ENCODE measurements around the gene NTSR1. TPM values are rescaled to one million over a fixed set of nuclear protein-coding genes. Genes with fewer than 3 reads are reported as not detected.

The NTSR1 gene
- total and polyA plus RNA-seq, 2 of the 8 experiments (the other 6 are each of a cell fraction or from before 2014, with no cell fraction given) = 0.53 to 0.89 TPM

GRCh38 chr20:62780204-62780603 is 71.6 kb downstream of the NTSR1 start:
- Histone ChIP-seq H3K79me2 (ENCODE audit: control insufficient read depth in 1 of 2, insufficient read depth in 2 of 2, low read length in 2 of 2) (no peaks in the 10 kb centered on the region), H3K23ac (ENCODE audit: insufficient read length) (no peak overlapping the region), H2BK5ac (ENCODE audit: low read depth, low read length) (no peak overlapping the region), H4K8ac (ENCODE audit: extremely low read depth, insufficient read depth, low read length) (no peak overlapping the region), H3K56ac (replicated peaks; ENCODE audit: insufficient read length, low read depth, low read length) (no peak overlapping the region), H3K9me3 (ENCODE audit: insufficient read depth in 2 of 2, low read depth in 1 of 2, low read length in 1 of 2) (no peaks in the 10 kb centered on the region), H3K9ac (replicated peaks in 1 of 4; ENCODE audit: extremely low read depth in 1 of 4, low read depth in 3 of 4, low read length in 3 of 4) (no peak overlapping the region), H2AFZ (ENCODE audit: low read length) (no peak overlapping the region), H3K4me1 (replicated peaks in 1 of 4; ENCODE audit: control insufficient read depth in 3 of 4, insufficient read depth in 4 of 4, low read length in 3 of 4) (peaks cover 0 to 13% (median 3%) of the 10 kb centered on the region in 4 experiments; a peak in 4 of 7 replicates), H4K5ac (ENCODE audit: insufficient read length, low read depth, low read length) (no peak overlapping the region), H3K4ac (replicated peaks; ENCODE audit: insufficient read length, low read depth, low read length) (no peak overlapping the region), H2BK120ac (replicated peaks; ENCODE audit: low read depth, low read length) (no peak overlapping the region), H3K23me2 (ENCODE audit: low read depth, low read length) (no peaks in the 10 kb centered on the region), H3K36me3 (ENCODE audit: control insufficient read depth in 2 of 4, insufficient read depth in 4 of 4, low read length in 3 of 4) (no peaks in the 10 kb centered on the region), H4K91ac (replicated peaks; ENCODE audit: insufficient read length, low read length) (no peak overlapping the region), H3K4me2 (ENCODE audit: insufficient read depth in 1 of 2, low read depth in 2 of 2, low read length in 2 of 2) (no peak overlapping the region), H2BK12ac (ENCODE audit: low read depth, low read length) (no peak overlapping the region), H3K27ac (ENCODE audit: low read depth, low read length) (no peak overlapping the region), H3K79me1 (ENCODE audit: low read depth, low read length) (no peaks in the 10 kb centered on the region), H2BK15ac (ENCODE audit: low read length) (no peak overlapping the region), H2AK5ac (ENCODE audit: low read depth, low read length) (no peak overlapping the region), H3K14ac (ENCODE audit: insufficient read length) (no peak overlapping the region), H3K18ac (ENCODE audit: extremely low read depth, low read length) (no peak overlapping the region), H3K4me3 (ENCODE audit: extremely low read depth in 1 of 4, insufficient read depth in 2 of 4, low read depth in 3 of 4, low read length in 4 of 4) (no peak overlapping the region), H4K20me1 (replicated peaks in 1 of 2; ENCODE audit: control insufficient read depth in 1 of 2, insufficient read depth in 2 of 2, low read length in 2 of 2) (no peaks in the 10 kb centered on the region), H3K27me3 (replicated peaks in 1 of 4; ENCODE audit: control insufficient read depth in 3 of 4, extremely low read depth in 1 of 4, insufficient read depth in 3 of 4, low read length in 3 of 4) (no peaks in the 10 kb centered on the region), H2BK20ac (ENCODE audit: low read length) (no peak overlapping the region)
- ChIA-PET POLR2A (ENCODE audit: partially characterized antibody) (interaction anchor here (1.6 kb wide), 1 partner anchor 11 kb away, joined by 4 read pairs; no protein-coding TSS in a partner anchor), CTCF (ENCODE audit: partially characterized antibody) (interaction anchor here (0.6 to 3.4 kb wide), 12 partner anchors 9 to 665 kb away, joined by 3 to 35 read pairs (median 4); partner anchors contain the start of gene NTSR1)
- WGBS, 2 experiments (ENCODE audit: extremely low coverage in 1 of 2, insufficient coverage in 1 of 2, insufficient read length in 1 of 2, insufficient replicate concordance in 2 of 2, low coverage in 1 of 2, low lambda C conversion rate in 2 of 2, missing lambda C conversion rate in 1 of 2) = 83% methylated on average over 20 of the region's 20 CpGs; no CpG with 5 or more reads in 1 of the 2 experiments
- DNase-seq (ENCODE audit: low read depth in 1 of 2, low spot score in 2 of 2) (no peak), FAIRE-seq (no peak)
- TF ChIP-seq POLR2A (IDR thresholded peaks at IDR 0.05; ENCODE audit: control extremely low read depth in 1 of 2, low read depth in 2 of 2, low read length in 2 of 2) (no peak), HDAC6 (IDR thresholded peaks at IDR 0.05; ENCODE audit: low read depth, low read length) (no peak), GABPA (IDR thresholded peaks at IDR 0.05; ENCODE audit: borderline replicate concordance, insufficient read depth, low read length) (no peak), CHD1 (IDR thresholded peaks at IDR 0.05; ENCODE audit: low read depth, low read length) (no peak), BRCA1 (IDR thresholded peaks at IDR 0.05; ENCODE audit: low read depth, low read length) (no peak), SP4 (IDR thresholded peaks at IDR 0.05; ENCODE audit: low read length) (no peak), JUN (IDR thresholded peaks at IDR 0.05; ENCODE audit: low read depth, low read length) (no peak), RBBP5 (IDR thresholded peaks at IDR 0.05; ENCODE audit: borderline replicate concordance, low read depth, low read length) (no peak), EGR1 (IDR thresholded peaks at IDR 0.05; ENCODE audit: borderline replicate concordance, low read depth, low read length) (no peak), POU5F1 (IDR thresholded peaks at IDR 0.05; ENCODE audit: low read depth, low read length) (no peak), GTF2F1 (IDR thresholded peaks at IDR 0.05; ENCODE audit: borderline replicate concordance, low read depth, low read length) (no peak), CEBPB (IDR thresholded peaks at IDR 0.05; ENCODE audit: low read depth, low read length) (no peak), CREB1 (IDR thresholded peaks at IDR 0.05) (no peak), SRF (IDR thresholded peaks at IDR 0.05; ENCODE audit: low read depth, low read length) (no peak), EP300 (IDR thresholded peaks at IDR 0.05; ENCODE audit: borderline replicate concordance in 1 of 2, low read depth in 2 of 2, low read length in 2 of 2) (no peak), SP1 (IDR thresholded peaks at IDR 0.05; ENCODE audit: low read depth, low read length) (no peak), TEAD4 (IDR thresholded peaks at IDR 0.05; ENCODE audit: low read depth, low read length) (no peak)
